SU-DHL-6 (cell line): Measurements from ENCODE around the gene WFIKKN2.

ENCODE experiments used
- EZH2phosphoT487 ChIP-seq: fragments of 200-600 bp; sonication (generic), shearing (Covaris generic); conservative IDR thresholded peaks from 2 replicates; pipeline ENCODE4 v1.6.1; 2018; ENCODE audit warnings: mild to moderate bottlenecking, antibody characterized with exemption, low read length, moderate library complexity, mixed read lengths
- TF ChIP-seq, protein P1 (sequence below): fragments of 200-600 bp; sonication (generic); IDR thresholded peaks from one replicate; pipeline ENCODE4 v1.5.1; 2017; ENCODE audit warnings: antibody characterized with exemption, mild to moderate bottlenecking, low read length, moderate library complexity; ENCODE audit not compliant: insufficient read depth, poor library complexity, severe bottlenecking

DNA sequence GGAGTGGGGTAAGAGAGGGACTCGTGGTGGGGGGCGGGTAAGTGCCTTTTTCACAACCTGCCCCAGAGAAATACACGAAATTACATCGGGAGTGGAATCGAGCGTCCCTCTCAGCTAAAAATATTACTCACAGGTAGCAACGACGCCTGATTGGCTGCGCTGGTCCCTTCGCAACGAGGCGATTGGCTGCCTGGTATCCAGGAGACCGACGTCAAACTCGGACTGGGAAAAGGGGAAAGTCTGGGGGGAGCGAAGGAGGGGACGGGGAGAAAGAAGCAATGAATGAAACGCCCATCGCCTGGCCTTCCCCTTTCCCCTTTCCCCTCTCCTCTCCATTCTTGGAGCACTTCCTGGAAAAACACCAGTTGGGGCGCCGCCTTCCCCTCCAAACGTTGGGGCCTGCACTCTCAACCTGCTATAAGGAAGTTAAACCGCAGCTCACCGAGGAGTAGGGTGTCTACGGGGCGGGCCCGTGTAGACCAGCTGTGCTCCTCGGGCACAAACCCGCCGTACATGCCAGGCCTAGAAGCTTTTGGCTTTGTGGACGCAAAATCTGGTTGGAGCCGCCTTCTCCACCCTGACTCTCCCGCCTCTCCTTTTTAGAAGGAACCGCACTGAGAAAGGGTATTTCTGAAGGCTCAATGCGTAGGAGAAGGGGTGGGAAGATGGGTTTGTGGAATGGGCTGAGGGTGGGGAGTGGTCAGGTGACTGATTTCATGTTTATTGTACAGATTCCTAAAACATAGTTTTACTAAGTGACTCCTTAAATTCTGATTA is 32.2 kb downstream of the WFIKKN2 start:
- TF ChIP-seq, protein P1, sequence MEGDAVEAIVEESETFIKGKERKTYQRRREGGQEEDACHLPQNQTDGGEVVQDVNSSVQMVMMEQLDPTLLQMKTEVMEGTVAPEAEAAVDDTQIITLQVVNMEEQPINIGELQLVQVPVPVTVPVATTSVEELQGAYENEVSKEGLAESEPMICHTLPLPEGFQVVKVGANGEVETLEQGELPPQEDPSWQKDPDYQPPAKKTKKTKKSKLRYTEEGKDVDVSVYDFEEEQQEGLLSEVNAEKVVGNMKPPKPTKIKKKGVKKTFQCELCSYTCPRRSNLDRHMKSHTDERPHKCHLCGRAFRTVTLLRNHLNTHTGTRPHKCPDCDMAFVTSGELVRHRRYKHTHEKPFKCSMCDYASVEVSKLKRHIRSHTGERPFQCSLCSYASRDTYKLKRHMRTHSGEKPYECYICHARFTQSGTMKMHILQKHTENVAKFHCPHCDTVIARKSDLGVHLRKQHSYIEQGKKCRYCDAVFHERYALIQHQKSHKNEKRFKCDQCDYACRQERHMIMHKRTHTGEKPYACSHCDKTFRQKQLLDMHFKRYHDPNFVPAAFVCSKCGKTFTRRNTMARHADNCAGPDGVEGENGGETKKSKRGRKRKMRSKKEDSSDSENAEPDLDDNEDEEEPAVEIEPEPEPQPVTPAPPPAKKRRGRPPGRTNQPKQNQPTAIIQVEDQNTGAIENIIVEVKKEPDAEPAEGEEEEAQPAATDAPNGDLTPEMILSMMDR: no peak
- no peak for TF ChIP-seq EZH2phosphoT487
